ENCODE data around the gene ADCY5. TPM values are rescaled to one million over a fixed set of nuclear protein-coding genes. Genes with fewer than 3 reads are reported as not detected.

Gene ADCY5
- polyA plus RNA-seq, 1 experiment = 0.21 TPM

DNA sequence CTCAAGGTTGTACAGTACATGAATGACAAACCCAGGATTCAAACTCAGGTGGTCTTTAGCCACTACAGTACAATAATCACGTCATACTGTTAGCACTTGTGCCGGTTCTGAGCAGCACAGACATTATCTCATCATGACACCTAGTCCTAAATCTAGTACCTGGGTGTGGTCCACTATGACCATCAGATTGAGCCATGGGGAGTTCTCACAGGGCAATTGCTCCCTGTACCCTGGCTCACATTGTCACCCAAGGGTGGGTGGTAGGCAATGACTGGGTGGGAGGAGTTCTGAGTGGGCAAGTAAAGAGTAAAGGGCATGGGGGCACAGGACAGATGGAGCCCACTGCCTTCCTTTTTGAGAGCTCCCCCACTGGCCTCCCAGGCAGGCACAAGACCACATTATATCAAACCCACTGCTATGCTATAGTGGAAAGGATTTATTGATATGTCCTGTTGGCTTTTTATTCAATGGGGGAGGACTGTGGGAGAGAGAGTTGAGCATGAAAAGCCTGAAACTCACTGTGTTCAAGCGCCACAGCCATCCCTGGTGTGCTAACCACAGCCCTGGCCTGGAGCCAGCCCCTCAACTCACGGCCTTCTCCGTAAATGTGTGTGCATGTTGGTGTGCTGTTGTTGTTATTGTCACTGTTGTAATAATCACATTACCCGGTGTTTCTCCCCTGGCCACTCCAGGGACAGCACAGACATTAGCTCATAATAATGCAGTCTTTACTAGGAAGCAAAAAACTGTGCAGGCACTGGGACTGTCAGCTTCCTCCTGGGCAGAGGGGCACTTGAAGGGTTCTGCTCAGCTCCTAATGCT lies 27.3 kb downstream of the ADCY5 start:
- Histone ChIP-seq H3K27me3 (ENCODE audit: control insufficient read depth, insufficient read depth, low read length) (peaks cover 28% of the 10 kb centered on the region), H3K4me3 (ENCODE audit: low read depth, low read length) (no peak overlapping the region), H3K36me3 (ENCODE audit: control insufficient read depth, insufficient read depth, low read length) (no peaks in the 10 kb centered on the region)
- DNase-seq (ENCODE audit: low read depth) = no peak
- ChIA-PET CTCF (interaction anchor here (0.7 to 0.8 kb wide), 2 partner anchors 8 to 9 kb away, joined by 3 read pairs; no protein-coding TSS in a partner anchor), POLR2A (no interaction called here)
- TF ChIP-seq, protein P1, sequence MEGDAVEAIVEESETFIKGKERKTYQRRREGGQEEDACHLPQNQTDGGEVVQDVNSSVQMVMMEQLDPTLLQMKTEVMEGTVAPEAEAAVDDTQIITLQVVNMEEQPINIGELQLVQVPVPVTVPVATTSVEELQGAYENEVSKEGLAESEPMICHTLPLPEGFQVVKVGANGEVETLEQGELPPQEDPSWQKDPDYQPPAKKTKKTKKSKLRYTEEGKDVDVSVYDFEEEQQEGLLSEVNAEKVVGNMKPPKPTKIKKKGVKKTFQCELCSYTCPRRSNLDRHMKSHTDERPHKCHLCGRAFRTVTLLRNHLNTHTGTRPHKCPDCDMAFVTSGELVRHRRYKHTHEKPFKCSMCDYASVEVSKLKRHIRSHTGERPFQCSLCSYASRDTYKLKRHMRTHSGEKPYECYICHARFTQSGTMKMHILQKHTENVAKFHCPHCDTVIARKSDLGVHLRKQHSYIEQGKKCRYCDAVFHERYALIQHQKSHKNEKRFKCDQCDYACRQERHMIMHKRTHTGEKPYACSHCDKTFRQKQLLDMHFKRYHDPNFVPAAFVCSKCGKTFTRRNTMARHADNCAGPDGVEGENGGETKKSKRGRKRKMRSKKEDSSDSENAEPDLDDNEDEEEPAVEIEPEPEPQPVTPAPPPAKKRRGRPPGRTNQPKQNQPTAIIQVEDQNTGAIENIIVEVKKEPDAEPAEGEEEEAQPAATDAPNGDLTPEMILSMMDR (IDR thresholded peaks at IDR 0.05; ENCODE audit: insufficient read depth, low read depth, low read length) = no peak

DNA sequence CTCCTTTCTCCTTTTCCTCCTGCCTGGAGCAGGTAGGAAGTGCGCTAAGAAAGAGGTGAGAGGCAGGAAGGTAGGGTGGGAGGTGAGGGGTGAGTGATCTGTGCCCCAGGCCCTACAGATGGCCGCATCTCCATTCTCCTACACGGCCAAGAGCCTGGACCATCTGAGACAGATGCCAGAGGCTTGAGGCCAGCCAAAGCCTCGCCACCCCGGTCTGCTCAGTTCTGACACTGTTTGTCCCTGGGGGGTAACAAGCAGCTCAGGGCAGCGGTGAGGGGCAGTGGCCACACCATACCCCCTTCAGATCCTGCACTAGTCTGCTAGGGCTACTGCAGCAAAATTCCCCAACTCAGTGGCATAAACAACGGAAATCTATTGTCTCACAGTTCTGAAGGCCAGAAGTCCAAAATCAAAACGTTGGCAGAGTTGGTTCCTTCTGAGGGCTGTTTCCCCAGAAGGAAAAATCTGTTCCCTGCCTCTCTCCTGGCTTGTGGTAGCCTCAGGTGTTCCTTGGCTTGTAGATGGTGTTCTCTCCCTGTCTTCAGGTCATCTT lies 28.4 kb downstream of the ADCY5 start:
- ChIA-PET POLR2A (no interaction called here), CTCF (no interaction called here)
- Histone ChIP-seq H3K4me3 (ENCODE audit: low read depth, low read length) (no peak overlapping the region), H3K36me3 (ENCODE audit: control insufficient read depth, insufficient read depth, low read length) (no peaks in the 10 kb centered on the region), H3K27me3 (ENCODE audit: control insufficient read depth, insufficient read depth, low read length) (peaks cover 34% of the 10 kb centered on the region)
- TF ChIP-seq, protein P1 (IDR thresholded peaks at IDR 0.05; ENCODE audit: insufficient read depth, low read depth, low read length) = no peak
- DNase-seq (ENCODE audit: low read depth) = no peak

DNA sequence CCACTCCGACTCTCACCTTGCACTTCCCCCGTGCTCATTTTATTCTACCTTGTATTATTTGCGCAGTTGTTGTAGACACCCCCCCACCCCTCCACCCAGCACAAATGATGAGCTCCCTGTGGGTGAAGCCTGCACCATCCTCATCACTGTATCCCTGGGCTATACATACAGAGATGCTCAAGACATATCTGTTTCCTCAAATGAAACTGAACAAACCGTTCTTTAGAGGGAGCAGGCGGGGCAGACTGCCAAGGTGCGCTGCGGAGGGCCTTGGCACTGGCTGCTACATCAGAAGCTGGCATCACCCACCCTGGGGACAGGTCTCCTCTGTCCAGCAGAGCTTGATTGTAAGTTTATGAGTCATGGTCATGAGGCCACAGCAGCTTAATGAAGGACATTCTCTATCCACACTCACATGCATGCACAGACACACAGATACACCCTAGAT lies 29.0 kb downstream of the ADCY5 start:
- DNase-seq (ENCODE audit: low read depth) = no peak
- TF ChIP-seq, protein P1 (IDR thresholded peaks at IDR 0.05; ENCODE audit: insufficient read depth, low read depth, low read length) = no peak
- ChIA-PET CTCF (no interaction called here), POLR2A (no interaction called here)
- Histone ChIP-seq H3K27me3 (ENCODE audit: control insufficient read depth, insufficient read depth, low read length) (peaks cover 35% of the 10 kb centered on the region), H3K36me3 (ENCODE audit: control insufficient read depth, insufficient read depth, low read length) (no peaks in the 10 kb centered on the region), H3K4me3 (ENCODE audit: low read depth, low read length) (no peak overlapping the region)

DNA sequence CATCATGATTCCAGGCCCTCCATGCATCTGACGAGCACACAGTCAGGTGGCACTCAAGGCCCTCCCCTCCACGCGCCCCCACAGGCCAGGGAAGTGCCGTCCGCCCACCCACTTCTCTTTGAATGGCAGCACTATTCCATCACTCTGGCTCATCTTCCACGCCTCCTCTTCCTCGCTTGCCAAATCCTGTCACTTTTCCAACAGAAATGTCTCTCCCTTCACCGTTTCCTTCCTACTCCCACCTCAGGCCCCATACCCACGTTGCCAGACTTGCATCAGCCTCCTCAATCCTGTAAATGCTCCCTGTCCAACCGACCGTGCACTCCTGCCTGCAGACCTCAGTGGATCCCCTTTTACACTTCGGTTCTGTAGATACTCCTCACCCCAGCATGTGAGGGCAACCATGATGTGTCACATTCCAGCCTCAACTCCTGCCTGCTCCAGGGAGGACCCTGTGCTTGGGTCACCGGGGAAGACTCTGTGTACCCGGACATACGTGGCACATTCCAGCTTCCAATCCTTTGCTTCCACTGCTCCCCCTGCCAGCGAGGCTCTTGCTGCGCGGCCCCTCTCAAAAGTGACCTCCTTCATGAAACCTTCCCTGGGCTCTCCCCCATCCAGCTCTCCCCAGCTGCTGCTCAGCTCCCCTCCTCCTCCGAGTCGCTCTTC lies 29.6 kb downstream of the ADCY5 start:
- CTCF ChIA-PET = no interaction called here
- H3K27me3 ChIP-seq (ENCODE audit: control insufficient read depth, insufficient read depth, low read length) = peaks cover 37% of the 10 kb centered on the region
- POLR2A ChIA-PET = no interaction called here

DNA sequence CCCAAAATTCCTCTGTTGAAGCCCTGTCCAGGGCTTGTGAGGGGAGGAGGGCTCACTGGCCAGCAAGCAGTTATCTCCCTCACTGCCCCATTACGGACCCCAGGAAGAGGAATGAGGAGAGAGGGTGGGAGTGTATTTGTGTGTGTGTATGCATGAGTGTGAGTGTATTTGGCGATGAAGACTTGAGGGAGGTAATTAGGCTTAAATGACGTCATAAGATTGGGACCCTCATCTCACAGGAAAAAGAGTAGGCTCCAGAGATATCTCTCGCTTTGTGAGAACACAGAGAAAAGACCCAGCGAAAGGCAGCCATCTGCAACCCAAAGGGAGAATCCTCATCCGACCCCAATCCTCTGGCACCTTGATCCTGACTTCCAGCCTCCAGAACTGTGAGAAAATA lies 32.2 kb downstream of the ADCY5 start:
- POLR2A ChIA-PET = no interaction called here
- Histone ChIP-seq H3K36me3 (ENCODE audit: control insufficient read depth, insufficient read depth, low read length) (no peaks in the 10 kb centered on the region), H3K27me3 (ENCODE audit: control insufficient read depth, insufficient read depth, low read length) (peaks cover 48% of the 10 kb centered on the region), H3K4me3 (ENCODE audit: low read depth, low read length) (no peak overlapping the region)
- CTCF ChIA-PET = no interaction called here
- TF ChIP-seq, protein P1 (IDR thresholded peaks at IDR 0.05; ENCODE audit: insufficient read depth, low read depth, low read length) = no peak
- no peak for DNase-seq (ENCODE audit: low read depth)

More for the DNA sequence above, 29.6 kb downstream of the ADCY5 start:
- no peak for DNase-seq (ENCODE audit: low read depth)
- H3K4me3 ChIP-seq (ENCODE audit: low read depth, low read length) = no peak overlapping the region
- H3K36me3 ChIP-seq (ENCODE audit: control insufficient read depth, insufficient read depth, low read length) = no peaks in the 10 kb centered on the region
- TF ChIP-seq, protein P1 (IDR thresholded peaks at IDR 0.05; ENCODE audit: insufficient read depth, low read depth, low read length) = no peak
